GM18519 (cell line): ENCODE measurements around the gene ZSWIM5.
"Not testable (repeated sequence)": the region's sequence is repeated elsewhere in the genome, so short reads cannot be mapped to it uniquely, and the experiment has no call there.

Experiments
- ATAC-seq: cut with Tn5 transposase; IDR thresholded peaks from one replicate; pipeline ENCODE4 v1.9.1; 2021; ENCODE audit warnings: mild to moderate bottlenecking, moderate library complexity; ENCODE audit not compliant: unreplicated experiment, low FRiP score

ZSWIM5 gene

GRCh38 chr1:45008516-45008915 is 197.9 kb downstream of the ZSWIM5 start:
- no peak for ATAC-seq

GRCh38 chr1:45008076-45008475 is 198.3 kb downstream of the ZSWIM5 start:
- ATAC-seq = no peak

- no peak for ATAC-seq
Measured at GRCh38 chr1:45007311-45007710, 199.1 kb downstream of the ZSWIM5 start.

- no peak for ATAC-seq
Measured at GRCh38 chr1:45005761-45006160, 200.6 kb downstream of the ZSWIM5 start.

- no peak for ATAC-seq
Measured at GRCh38 chr1:45004281-45004920, 202.0 kb downstream of the ZSWIM5 start.

GRCh38 chr1:45003741-45004140 is 202.7 kb downstream of the ZSWIM5 start:
- ATAC-seq = no peak

GRCh38 chr1:45002650-45003645 is 203.5 kb downstream of the ZSWIM5 start:
- ATAC-seq = no peak

- ATAC-seq = not testable (repeated sequence)
Measured at GRCh38 chr1:45001576-45001975, 204.8 kb downstream of the ZSWIM5 start.

GRCh38 chr1:45001011-45001481 is 205.4 kb downstream of the ZSWIM5 start:
- ATAC-seq = no peak

- no peak for ATAC-seq
Measured at GRCh38 chr1:44999232-44999631, 207.2 kb downstream of the ZSWIM5 start.

GRCh38 chr1:44995467-44996238 is 210.8 kb downstream of the ZSWIM5 start:
- ATAC-seq = no peak

- no peak for ATAC-seq
Measured at GRCh38 chr1:44994309-44994898, 212.0 kb downstream of the ZSWIM5 start.

- ATAC-seq = no peak
Measured at GRCh38 chr1:44988531-44989156, 217.8 kb downstream of the ZSWIM5 start.

GRCh38 chr1:44985747-44986359 is 220.6 kb downstream of the ZSWIM5 start:
- no peak for ATAC-seq

GRCh38 chr1:44977372-44977771 is 229.0 kb downstream of the ZSWIM5 start:
- ATAC-seq = not testable (repeated sequence)

- ATAC-seq = no peak
Measured at GRCh38 chr1:44976252-44976651, 230.2 kb downstream of the ZSWIM5 start.

- ATAC-seq = no peak
Measured at GRCh38 chr1:44973645-44974044, 232.8 kb downstream of the ZSWIM5 start.

GRCh38 chr1:44970317-44970716 is 236.1 kb downstream of the ZSWIM5 start:
- no peak for ATAC-seq
